GM18907 (cell line): Measurements from ENCODE around the gene CEP135.
"Not testable (repeated sequence)": the region's sequence is repeated elsewhere in the genome, so short reads cannot be mapped to it uniquely, and the experiment has no call there.

Experiments used
- ATAC-seq: cut with Tn5 transposase; IDR thresholded peaks from one replicate; pipeline ENCODE4 v1.9.1; 2021; ENCODE audit warnings: mild to moderate bottlenecking, moderate library complexity; ENCODE audit not compliant: unreplicated experiment

Gene CEP135, protein sequence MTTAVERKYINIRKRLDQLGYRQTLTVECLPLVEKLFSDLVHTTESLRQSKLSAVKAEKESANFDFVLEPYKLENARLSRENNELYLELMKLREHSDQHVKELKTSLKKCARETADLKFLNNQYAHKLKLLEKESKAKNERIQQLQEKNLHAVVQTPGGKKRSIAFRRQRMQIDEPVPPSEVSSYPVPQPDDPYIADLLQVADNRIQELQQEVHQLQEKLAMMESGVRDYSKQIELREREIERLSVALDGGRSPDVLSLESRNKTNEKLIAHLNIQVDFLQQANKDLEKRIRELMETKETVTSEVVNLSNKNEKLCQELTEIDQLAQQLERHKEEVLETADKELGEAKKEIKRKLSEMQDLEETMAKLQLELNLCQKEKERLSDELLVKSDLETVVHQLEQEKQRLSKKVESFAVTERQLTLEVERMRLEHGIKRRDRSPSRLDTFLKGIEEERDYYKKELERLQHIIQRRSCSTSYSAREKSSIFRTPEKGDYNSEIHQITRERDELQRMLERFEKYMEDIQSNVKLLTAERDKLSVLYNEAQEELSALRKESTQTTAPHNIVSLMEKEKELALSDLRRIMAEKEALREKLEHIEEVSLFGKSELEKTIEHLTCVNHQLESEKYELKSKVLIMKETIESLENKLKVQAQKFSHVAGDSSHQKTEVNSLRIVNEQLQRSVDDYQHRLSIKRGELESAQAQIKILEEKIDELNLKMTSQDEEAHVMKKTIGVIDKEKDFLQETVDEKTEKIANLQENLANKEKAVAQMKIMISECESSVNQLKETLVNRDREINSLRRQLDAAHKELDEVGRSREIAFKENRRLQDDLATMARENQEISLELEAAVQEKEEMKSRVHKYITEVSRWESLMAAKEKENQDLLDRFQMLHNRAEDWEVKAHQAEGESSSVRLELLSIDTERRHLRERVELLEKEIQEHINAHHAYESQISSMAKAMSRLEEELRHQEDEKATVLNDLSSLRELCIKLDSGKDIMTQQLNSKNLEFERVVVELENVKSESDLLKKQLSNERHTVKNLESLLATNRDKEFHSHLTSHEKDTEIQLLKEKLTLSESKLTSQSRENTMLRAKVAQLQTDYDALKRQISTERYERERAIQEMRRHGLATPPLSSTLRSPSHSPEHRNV

DNA sequence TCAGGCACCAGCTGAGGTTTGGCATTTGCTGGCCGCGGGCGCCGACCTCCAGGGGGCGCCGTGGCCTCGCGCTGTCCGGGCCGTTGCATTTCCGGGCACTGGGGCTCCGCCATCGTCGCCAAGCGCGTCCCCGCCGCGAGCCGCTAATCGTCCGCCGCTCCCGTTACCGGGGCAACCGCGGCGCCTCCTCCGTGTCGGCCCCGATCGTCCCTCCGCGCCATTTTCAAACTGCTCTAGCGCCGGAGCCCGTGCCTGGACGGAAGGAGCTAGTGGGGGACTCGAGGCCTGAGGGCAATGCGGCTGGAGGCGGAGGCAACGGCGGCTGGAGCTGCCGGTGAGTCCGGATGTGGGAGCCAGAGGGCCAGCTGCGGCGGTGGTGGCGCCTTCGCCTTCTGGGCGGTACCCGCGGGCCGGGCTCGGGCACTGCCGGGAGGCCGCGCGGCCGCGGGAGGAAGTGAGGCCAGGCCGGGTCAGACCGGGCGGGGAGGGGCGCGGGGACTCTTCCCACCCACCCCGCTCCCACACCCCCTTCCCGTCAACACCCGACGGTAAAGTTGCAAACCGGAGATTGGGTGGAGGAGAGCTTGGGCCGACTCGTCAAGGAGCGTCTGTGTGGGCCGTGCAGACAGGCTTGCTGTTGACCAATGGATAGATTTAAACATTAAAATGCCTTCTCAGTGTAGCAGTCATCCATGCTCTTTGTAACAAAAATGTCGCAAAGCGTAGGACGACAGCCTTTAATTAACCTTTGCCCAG, at the start of gene CEP135:
TSS of gene CEP135 (plus strand) at position 220 of the 756 bp plus-strand sequence. CDS start 3,186 bp downstream, outside the sequence.
- ATAC-seq: peak; percentile 76

DNA sequence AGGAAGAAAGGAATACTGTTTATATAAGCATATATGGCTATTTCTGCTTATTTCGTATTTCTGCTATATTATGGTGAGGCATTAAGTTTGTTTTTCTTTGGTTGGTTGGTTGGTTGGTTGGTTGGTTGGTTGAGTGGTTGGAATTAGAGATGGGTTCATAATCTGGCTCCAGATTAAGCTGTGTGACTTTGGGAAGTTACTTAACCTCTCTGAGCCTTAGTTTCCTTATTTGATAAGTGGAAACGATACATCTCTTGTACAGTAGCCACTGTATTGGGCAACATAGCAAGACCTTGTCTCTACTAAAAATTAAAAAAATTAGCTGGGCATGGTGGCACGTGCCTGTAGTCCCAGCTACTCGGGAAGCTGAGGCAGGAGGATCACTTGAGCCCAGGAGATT, 46.1 kb upstream of the CEP135 start:
- no peak for ATAC-seq

DNA sequence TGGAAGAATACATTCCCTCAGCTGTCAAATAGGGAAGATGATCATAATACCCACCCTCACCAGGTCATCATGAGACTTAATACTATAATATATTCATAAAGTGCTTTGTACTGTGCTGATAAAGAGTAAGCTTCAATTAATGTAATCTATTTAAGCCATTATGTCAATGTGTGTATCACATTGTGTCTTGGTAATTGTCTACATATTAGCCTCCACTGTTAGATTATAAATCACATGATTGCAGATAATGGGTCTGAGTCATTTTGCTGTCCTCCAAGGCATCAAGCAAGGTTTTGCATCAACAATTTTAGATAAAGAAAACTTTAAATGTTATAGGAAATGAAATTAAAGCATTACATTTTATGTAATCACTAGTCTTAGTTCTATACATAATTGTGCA, 45.2 kb upstream of the CEP135 start:
- no peak for ATAC-seq

DNA sequence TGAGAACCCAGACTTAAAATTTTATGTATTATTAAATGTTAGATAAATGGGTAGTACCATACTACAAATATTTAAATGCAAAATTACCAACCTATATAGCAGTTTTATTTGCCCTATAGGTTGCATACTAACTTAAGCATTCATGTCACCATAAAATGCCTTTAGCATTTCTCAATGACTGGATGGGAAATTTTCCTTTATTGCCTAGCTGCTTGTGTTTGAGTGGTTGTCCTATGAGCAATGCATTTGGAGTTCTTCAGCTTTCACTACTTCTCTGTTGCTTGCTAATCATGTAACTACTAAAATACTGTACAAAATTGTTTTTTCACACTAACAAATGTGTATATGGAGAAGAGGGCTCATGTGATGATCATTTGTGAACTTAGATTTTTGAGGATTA, 44.2 kb upstream of the CEP135 start:
- ATAC-seq: no peak

DNA sequence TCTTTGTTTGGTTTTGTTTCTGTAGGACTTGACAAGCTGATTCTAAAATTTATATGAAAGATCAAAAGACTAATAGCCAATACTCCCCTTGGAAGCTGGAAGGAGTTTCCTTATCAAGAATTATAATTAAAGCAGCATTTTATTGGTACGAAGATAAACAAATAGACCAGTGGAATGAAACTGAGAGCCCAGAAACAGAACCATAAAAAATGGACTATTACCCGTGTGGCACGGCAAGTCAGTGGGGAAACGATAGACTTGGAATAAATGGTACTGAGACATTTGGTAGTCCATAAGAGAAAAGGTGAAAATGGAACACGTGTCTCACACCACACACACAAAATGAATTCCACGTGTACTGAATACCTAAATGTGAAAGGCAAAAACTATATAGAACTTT, 42.4 kb upstream of the CEP135 start:
- ATAC-seq: no peak

DNA sequence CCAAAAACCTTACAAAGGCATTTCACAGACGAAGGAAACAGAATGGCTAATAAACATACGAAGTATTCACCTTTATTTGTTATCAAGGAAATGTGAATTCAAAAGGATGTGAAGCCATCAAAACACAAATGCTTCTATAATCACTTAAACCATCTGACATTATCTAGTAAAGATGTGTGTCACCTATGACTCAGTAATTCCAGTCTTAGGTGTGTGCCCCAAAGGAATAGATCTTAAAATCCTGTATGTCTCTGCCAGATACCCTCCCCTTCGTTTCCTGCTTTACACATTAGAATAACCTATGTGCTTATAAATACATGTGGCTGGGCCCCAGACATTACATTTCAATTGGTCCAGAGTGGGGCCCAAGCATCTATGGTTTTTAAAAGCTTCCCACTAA, 41.8 kb upstream of the CEP135 start:
- no peak for ATAC-seq

DNA sequence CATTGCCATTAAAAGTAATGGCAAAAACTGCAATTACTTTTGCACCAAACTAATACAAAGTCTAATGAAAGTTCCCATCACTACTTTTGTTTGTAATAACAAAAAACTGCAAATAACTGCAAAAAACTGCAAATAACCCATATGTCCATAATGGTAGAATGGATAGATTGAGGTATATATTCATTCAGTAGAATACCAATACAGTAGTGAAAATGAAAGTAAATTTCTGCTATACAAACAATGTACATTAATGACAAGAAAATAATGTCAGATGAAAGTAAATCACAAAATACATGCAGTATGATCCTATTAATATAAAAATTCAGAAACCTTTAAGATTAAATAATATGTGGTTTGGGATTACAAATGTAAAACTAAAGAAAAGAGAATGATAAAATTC, 41.3 kb upstream of the CEP135 start:
- no peak for ATAC-seq

DNA sequence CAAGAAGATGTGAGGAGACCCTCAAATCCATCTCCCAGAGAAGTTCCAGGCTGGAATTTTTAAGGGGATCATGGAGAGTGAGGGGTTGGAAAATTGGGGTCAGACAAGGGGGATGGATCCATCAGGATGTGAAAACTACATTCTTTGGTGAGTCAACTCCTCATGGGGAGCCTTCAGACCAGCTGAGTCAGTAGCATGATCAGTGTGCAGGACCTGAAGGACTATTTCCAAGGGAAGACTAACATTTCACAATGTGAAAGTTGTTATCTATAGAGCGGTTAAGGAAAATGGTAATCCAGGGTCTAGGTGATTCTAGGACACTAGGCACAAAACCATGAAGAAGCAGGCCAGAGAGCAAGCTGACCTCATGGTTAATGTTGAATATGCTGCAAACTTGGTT, 38.6 kb upstream of the CEP135 start:
- no peak for ATAC-seq

DNA sequence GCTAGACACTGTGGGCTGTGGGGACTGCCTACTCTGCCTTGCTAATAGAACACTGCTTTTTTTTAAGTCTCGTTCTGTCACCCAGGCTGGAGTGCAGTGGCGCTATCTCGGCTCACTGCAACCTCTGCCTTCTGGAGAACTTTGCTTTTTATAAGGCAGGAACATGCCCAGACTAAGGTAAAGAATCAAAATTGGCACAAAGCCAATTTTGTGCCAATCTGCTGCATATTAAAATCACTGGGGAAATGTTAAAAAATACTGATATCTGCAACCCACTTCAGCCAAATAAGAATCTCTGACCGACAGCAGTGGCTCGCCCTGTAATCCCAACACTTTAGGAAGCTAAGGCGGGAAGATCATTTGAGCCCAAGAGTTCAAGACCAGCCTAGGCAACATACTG, 36.5 kb upstream of the CEP135 start:
- no peak for ATAC-seq

DNA sequence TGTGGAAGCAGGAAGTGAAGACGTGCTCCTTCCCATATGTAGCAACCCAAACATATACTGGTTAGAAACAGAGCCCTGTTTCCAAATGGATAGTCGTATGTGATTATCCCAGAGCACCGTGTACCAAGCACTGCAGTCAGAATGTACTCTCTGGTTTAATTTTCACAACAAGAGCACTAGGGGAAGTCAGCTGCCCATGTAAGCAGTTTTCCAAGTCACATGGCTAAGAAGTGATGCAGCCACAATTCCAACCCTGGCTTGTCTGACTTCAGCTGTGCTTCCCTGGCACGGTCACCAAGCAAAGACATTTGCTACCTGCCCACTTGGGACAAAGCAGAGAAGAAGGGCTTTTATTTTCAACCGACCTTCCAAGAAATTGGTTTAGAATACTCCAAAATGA, 28.2 kb upstream of the CEP135 start:
- no peak for ATAC-seq

DNA sequence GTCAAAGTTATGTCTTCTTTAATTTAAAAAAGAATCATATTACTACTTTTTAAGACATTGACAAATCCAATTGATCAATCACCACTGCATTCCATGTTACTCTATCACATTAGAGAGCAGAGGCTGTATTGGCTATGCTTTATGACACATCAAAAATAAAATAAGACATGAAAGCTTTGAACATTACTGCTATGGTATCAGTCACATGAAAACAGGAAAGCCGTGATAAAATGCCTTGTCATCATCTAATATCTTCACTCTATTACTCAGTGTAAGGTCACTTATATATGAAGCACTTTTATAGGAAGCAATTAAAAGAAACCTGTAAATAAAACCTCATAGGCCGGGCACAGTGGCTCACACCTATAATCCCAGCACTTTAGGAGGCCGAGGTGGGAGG, 27.7 kb upstream of the CEP135 start:
- no peak for ATAC-seq

DNA sequence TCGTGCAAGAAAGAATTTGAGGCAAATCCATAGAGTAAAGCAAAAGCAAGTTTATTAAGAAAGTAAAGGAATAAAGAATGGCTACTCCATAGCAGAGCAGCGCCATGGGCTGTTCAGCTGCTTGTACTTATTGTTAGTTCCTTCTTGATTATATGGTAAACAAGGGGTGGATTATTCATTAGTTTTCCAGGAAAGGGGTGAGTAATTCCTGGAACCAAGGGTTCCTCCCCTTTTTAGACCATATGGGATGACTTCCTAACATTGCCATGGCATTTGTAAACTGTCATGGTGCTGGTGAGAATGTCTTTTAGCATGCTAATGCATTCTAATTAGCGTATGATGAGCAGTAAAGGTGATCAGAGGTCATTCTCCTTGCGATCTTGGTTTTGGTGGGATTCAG, 23.5 kb upstream of the CEP135 start:
- no peak for ATAC-seq

DNA sequence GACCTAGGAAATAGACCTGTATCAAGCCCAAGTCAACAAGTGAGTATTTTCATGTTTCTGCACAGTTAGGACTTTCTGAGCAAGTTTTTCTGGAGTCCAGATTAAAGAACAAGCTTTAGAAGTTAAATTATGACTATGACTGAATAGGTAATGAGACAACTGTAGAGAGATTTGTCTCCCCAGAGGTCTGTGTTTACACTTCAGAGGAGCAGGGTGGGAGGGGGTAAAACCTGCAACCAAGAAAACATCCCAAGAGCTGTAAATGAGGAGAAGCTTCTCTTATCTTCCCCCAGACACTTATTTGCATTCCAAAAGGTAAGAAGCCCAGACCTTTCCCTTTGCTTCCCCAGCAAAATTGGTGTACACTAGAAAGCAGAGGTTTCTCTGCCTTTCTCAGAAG, 22.1 kb upstream of the CEP135 start:
- no peak for ATAC-seq

DNA sequence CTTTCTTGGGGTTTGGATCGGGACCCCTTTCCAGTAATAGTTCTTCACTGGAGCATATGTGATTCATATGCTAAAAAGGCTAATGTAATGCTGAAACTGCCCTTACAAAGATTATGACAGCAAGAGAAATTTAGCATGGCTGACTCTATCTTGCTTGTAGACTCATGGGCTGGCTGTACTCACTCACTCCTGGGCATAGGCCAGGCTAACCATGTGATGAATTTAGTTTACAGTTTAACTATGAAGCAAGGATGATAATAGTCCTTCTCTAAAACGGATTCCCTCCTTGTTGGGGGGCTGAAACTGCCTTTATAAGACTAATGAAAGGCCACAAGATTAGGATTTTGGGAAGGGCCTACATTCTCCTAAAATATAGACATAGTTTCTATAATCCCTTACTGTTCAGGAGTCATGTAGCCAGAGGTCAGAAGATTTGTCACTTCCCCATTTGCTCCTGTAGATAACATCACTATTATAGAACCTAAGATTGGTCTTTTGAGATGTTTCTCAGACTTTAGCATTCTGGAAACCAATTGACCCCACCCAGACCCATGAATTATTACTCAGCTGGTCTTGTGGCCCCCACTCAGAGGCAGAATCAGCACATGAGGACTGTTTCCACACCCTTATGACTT, 20.8 kb upstream of the CEP135 start:
- ATAC-seq: no peak

DNA sequence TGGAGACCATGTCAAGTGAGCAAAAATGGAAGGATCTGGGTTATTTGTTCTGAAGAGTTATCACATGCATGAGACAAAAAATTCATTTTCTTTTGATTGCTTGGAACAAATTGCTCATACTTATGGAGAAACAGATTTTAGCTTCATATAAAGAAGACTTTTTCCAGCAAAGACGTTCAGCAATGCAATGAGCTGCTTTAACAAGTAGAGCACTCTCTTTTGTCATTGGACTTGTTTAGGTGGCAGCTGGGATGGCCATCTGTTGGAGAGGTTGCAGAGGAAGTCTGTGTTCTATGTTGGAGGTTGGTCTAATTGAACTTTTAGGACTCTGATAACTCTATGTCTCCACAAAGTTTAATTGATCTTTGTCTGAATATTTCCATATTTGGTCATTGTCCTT, 19.9 kb upstream of the CEP135 start:
- ATAC-seq: no peak

DNA sequence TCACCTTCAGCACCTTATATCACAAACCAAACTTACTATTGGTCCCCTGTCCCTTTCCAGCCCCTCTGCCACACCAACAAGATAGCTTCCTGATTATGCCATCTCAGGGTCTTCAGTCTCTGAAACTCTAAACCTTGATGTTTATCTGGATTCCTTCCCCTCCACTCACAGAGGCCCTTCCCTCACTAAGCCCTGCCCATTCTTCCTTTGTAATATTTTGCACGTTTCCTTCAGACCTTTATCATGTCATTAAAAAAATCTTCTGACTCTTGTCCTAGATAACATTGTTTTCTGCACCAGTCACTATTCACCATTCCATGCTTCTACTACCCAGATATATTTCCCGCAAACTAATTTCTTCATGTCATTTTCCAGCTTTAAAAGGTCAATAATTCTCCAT, 17.7 kb upstream of the CEP135 start:
- no peak for ATAC-seq

DNA sequence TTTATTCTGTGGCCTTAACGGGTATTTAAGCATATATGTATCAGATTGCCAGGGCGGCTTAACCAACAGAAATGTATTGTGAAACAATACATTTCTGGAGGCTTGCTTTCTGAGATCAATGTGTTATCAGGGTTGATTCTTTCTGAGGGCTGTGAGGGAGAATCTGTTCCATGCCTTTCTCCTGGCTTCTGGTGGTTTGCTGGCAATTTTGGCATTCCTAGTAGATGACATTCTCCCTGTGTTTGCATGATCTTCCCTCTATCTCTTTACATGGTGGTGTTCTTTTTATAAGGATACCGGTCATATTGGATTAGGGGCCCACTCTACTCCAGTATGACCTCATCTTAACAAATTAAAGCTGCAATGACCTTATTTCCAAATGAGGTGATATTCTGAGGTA, 16.9 kb upstream of the CEP135 start:
- ATAC-seq: no peak

DNA sequence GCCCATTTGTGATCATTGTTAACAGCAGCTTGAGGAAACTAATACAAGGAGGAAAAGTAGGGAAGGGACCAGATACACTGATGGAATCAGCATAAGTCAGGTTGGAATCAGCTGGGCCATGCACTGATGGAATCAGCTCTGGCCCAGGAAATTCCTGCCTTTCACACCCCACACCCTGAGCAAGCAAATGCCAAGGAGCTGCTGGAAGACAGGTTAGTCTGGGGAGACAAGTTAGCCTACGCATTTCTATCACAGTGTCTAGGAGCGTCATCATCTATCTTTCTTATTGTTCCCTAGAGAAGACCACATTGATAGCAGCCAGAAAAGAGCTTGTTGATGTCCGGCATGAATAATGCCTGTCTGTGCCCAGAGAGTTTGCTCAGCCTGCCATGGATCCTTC, 16.2 kb upstream of the CEP135 start:
- ATAC-seq: no peak

DNA sequence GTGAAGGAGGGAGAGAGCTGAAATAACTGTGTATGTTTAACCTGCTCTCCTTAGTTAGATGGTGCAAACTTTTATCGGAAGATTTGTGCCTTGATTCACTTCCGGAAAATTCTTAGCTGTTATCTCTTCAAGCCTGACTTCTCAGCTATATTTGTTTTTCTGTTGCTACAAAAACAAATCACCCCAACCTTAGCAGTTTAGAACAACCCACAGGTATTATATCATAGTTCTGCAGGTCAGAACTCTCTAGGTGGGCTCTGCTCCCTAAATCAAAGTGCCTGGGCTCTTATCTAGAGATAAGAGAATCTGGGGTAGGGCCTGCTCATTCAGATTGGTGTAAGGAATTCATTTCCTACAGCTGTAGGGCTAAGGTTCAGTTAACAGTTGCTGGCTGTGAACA, 15.1 kb upstream of the CEP135 start:
- ATAC-seq: no peak

DNA sequence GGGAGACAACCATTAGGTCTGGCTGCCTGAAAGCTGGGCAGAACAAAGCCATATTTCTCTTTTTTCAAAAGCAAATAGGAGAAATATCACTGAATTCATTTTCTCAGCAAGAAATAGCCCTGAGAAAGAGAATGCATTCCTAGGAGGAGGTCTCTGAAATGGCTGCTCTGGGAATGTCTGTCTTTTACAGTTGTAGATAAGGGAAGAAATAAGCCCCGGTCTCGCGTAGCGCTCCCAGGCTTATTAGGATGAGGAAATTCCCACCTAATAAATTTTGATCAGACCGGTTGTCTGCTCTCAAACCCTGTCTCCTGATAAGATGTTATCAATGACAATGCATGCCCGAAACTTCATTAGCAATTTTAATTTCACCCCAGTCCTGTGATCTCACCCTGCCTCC, 12.8 kb upstream of the CEP135 start:
- ATAC-seq: not testable (repeated sequence)
